A673 (cell line): Measurements from ENCODE around the gene NTSR2.

Source experiments
- EZH2 ChIP-seq: fragments of 200-600 bp; sonication (generic); IDR thresholded peaks from 2 replicates; pipeline ENCODE4 v1.6.1; 2017; ENCODE audit warnings: borderline replicate concordance, low read depth, mild to moderate bottlenecking, mixed read lengths, antibody characterized with exemption, low read length; ENCODE audit not compliant: poor library complexity, severe bottlenecking
- TF ChIP-seq, protein P1 (sequence below): fragments of 300-800, 200-600 bp; sonication (generic); conservative IDR thresholded peaks from 2 replicates; pipeline ENCODE4 v1.5.1; 2017; ENCODE audit warnings: low read depth, mild to moderate bottlenecking, antibody characterized with exemption, low read length, moderate library complexity, mixed read lengths

DNA sequence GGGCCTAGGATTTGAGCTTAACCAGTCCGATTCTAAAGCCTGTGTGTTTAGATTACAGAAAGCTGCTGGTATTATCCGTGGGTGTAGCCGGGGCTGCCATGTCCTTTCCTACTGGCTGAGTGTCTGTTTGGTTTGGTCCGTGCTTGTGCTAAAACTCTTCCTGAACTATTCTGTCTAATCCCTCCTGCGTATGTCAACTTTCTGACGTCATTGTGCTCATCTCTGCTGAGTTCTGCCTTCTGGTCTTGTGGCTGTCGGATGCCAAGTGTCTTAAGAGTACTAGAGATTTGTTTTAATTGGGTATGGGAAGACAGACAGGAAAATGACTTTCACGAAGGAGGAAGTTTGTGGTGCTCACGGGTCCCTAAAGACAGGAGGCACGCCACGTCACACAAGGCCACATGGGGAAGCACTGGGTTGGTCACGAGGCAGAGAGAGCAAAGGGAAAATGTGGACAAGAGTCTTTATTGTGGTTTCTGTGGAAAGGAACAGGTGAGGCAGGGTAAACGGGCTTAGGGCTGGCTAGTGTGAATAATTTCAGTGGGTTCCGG lies 31.8 kb upstream of the NTSR2 start:
- TF ChIP-seq, protein P1, sequence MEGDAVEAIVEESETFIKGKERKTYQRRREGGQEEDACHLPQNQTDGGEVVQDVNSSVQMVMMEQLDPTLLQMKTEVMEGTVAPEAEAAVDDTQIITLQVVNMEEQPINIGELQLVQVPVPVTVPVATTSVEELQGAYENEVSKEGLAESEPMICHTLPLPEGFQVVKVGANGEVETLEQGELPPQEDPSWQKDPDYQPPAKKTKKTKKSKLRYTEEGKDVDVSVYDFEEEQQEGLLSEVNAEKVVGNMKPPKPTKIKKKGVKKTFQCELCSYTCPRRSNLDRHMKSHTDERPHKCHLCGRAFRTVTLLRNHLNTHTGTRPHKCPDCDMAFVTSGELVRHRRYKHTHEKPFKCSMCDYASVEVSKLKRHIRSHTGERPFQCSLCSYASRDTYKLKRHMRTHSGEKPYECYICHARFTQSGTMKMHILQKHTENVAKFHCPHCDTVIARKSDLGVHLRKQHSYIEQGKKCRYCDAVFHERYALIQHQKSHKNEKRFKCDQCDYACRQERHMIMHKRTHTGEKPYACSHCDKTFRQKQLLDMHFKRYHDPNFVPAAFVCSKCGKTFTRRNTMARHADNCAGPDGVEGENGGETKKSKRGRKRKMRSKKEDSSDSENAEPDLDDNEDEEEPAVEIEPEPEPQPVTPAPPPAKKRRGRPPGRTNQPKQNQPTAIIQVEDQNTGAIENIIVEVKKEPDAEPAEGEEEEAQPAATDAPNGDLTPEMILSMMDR = no peak
- no peak for TF ChIP-seq EZH2
